Peyer's patch (tissue), 4 donors: ENCODE data around the gene ARHGAP27.

Experiments used
- CTCF ChIP-seq, 6 experiments: fragments of 450-650 bp in 4 of 6; fragments of 200-600 bp in 2 of 6; sonication (generic) in 1 of 6; IDR thresholded peaks; one replicate each; pipeline ENCODE4 v1.5.1; 2017 to 2019; ENCODE audit warnings: antibody characterized with exemption in 6 of 6, mild to moderate bottlenecking in 3 of 6, moderate library complexity in 1 of 6
- POLR2A ChIP-seq, 2 donors: fragments of 450-650 bp; IDR thresholded peaks; one replicate each; pipeline ENCODE4 v1.5.1; 2017; ENCODE audit warnings: antibody characterized with exemption in 2 of 2, mild to moderate bottlenecking in 2 of 2, moderate library complexity in 2 of 2

- TF ChIP-seq CTCF (IDR thresholded peaks at IDR 0.05) (no peak), POLR2A (IDR thresholded peaks at IDR 0.05) (no peak)
Observed at GRCh38 chr17:45386178-45386577, 46.5 kb downstream of the ARHGAP27 start.
